Kidney (tissue), 14 donors: ENCODE data around the gene CCDC71L. TPM values are rescaled to one million over a fixed set of nuclear protein-coding genes. Genes with fewer than 3 reads are reported as not detected.

ENCODE experiments used
- DNase-seq, 5 donors: peaks; one replicate each; pipeline ENCODE4 v3.0.0-alpha.2; 2013 to 2020
- FAIRE-seq: peaks from 2 replicates; lab custom pipeline; 2012; peaks lifted over from hg19 to GRCh38; lab: Jason Lieb, UNC
- H3K27ac ChIP-seq, 2 donors: one replicate each; pipeline ENCODE4 v1.7.0; 2013; ENCODE audit warnings: low read depth in 2 of 2, low read length in 2 of 2, inconsistent platforms in 1 of 2
- H3K27me3 ChIP-seq: one replicate; pipeline ENCODE4 v1.7.1; 2013; ENCODE audit warnings: low read length, inconsistent platforms; ENCODE audit not compliant: control insufficient read depth, insufficient read depth
- H3K36me3 ChIP-seq, 3 donors: one replicate each; pipeline versions ENCODE4 v1.7.0 to v1.7.1; 2013; ENCODE audit warnings: low read length in 3 of 3, control low read depth in 1 of 3, inconsistent platforms in 1 of 3; ENCODE audit not compliant: insufficient read depth in 3 of 3, control insufficient read depth in 2 of 3
- H3K4me1 ChIP-seq, 3 donors: one replicate each; pipeline versions ENCODE4 v1.7.0 to v1.7.1; 2013; ENCODE audit warnings: low read length in 3 of 3, inconsistent platforms in 1 of 3, low read depth in 1 of 3; ENCODE audit not compliant: control insufficient read depth in 2 of 3, insufficient read depth in 2 of 3
- H3K4me3 ChIP-seq, 3 donors: one replicate each; pipeline versions ENCODE4 v1.7.0 to v1.8.1; 2013; ENCODE audit warnings: low read length in 3 of 3, control low read depth in 1 of 3, inconsistent platforms in 1 of 3
- H3K9ac ChIP-seq, 3 donors: one replicate each; pipeline versions ENCODE4 v1.7.0 to v1.7.1; 2013; ENCODE audit warnings: low read length in 3 of 3, control low read depth in 1 of 3, inconsistent platforms in 1 of 3
- H3K9me3 ChIP-seq, 3 donors: one replicate each; pipeline versions ENCODE4 v1.7.0 to v1.7.1; 2013; ENCODE audit warnings: low read length in 3 of 3, control low read depth in 1 of 3, inconsistent platforms in 1 of 3; ENCODE audit not compliant: control insufficient read depth in 2 of 3, insufficient read depth in 1 of 3
- CTCF ChIP-seq: IDR thresholded peaks from 3 replicates; pipeline ENCODE4 v1.5.1; 2012; ENCODE audit warnings: mild to moderate bottlenecking, moderate library complexity, borderline replicate concordance; ENCODE audit not compliant: insufficient read depth; ENCODE audit errors: extremely low read depth
- intact Hi-C: fragments of 100-400 bp; cut with DNase I; formaldehyde crosslinking; loops from one replicate; pipeline ENCODE4 v1.11.1; 2022
- polyA plus RNA-seq: library from polyadenylated mRNA; stranded (reverse); fragments of 350-450 nt; fragmentation: Illumina TruSeq; extraction: RNeasy Lipid Tissue Mini Kit (QIAGEN cat#74804); gene quantifications from one replicate; pipeline ENCODE4 v1.2.3, GENCODE V29; 2014; ENCODE audit warnings: low read depth, low replicate concordance; ENCODE audit not compliant: insufficient read depth
- total RNA-seq: library from RNA; stranded (reverse); fragmentation: NEBNext Ultra II Directional; extraction: Animal tissue kit (Norgen Biotek cat#: 25700); gene quantifications from one replicate; pipeline ENCODE4 v1.2.1, GENCODE V29; 2021
- donor health status: control.
- donor health status: control.
- donor health status: control.
- donor health status: control.
- donor health status: control.
- donor health status: DM: yes; HTN: yes; CAD: no.
- donor health status: Normal renal cell carcinoma (clear cell type).

Gene CCDC71L
- total and polyA plus RNA-seq, 2 donors from 2014 or later: 9.4 to 26.2 TPM

DNA sequence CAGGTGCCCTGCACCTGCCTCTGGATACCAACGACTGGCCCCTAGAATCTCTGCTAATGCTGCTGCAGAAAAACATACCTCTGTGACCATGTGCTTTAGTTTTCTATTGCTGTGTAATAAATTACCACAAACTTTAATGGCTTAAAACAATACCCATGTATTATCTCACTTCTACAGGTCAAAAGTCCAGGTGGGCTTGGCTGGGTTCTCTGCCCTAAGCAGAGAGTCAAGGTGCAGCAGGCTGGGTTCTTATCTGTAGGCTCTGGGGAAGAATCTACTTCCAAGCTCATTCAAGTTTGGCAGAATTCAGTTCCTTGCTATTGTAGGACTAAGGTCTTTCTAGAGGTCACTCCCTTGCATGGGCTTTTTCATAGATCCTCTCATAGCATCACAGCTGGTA lies 52.3 kb downstream of the CCDC71L start:
- TF ChIP-seq CTCF: no peak
- Histone ChIP-seq H3K36me3 (no peaks in the 10 kb centered on the region), H3K4me3 (no peak overlapping the region), H3K9me3 (peaks cover 0 to 8% (median 0%) of the 10 kb centered on the region in 3 donors), H3K27me3 (no peaks in the 10 kb centered on the region), H3K27ac (no peak overlapping the region), H3K4me1 (no peaks in the 10 kb centered on the region), H3K9ac (no peak overlapping the region)
- DNase-seq: no peak
- intact Hi-C loops: no loop called here
- FAIRE-seq: no peak

Other genes starting within 250 kb of the CCDC71L start
- 8.6 TPM for gene PIK3CG, start 204.1 kb upstream of the CCDC71L start, total RNA-seq
- 0.15 TPM for gene PIK3CG, start 204.1 kb upstream of the CCDC71L start, polyA plus RNA-seq